Kidney (tissue), 14 donors: Measurements from ENCODE around the gene GPR137B. TPM values are rescaled to one million over a fixed set of nuclear protein-coding genes. Genes with fewer than 3 reads are reported as not detected.

ENCODE experiments used
- DNase-seq, 5 donors: peaks; one replicate each; pipeline ENCODE4 v3.0.0-alpha.2; 2013 to 2020
- FAIRE-seq: peaks from 2 replicates; lab custom pipeline; 2012; peaks lifted over from hg19 to GRCh38; lab: Jason Lieb, UNC
- H3K27ac ChIP-seq, 2 donors: one replicate each; pipeline ENCODE4 v1.7.0; 2013; ENCODE audit warnings: low read depth in 2 of 2, low read length in 2 of 2, inconsistent platforms in 1 of 2
- H3K27me3 ChIP-seq: one replicate; pipeline ENCODE4 v1.7.1; 2013; ENCODE audit warnings: low read length, inconsistent platforms; ENCODE audit not compliant: control insufficient read depth, insufficient read depth
- H3K36me3 ChIP-seq, 3 donors: one replicate each; pipeline versions ENCODE4 v1.7.0 to v1.7.1; 2013; ENCODE audit warnings: low read length in 3 of 3, control low read depth in 1 of 3, inconsistent platforms in 1 of 3; ENCODE audit not compliant: insufficient read depth in 3 of 3, control insufficient read depth in 2 of 3
- H3K4me1 ChIP-seq, 3 donors: one replicate each; pipeline versions ENCODE4 v1.7.0 to v1.7.1; 2013; ENCODE audit warnings: low read length in 3 of 3, inconsistent platforms in 1 of 3, low read depth in 1 of 3; ENCODE audit not compliant: control insufficient read depth in 2 of 3, insufficient read depth in 2 of 3
- H3K4me3 ChIP-seq, 3 donors: one replicate each; pipeline versions ENCODE4 v1.7.0 to v1.8.1; 2013; ENCODE audit warnings: low read length in 3 of 3, control low read depth in 1 of 3, inconsistent platforms in 1 of 3
- H3K9ac ChIP-seq, 3 donors: one replicate each; pipeline versions ENCODE4 v1.7.0 to v1.7.1; 2013; ENCODE audit warnings: low read length in 3 of 3, control low read depth in 1 of 3, inconsistent platforms in 1 of 3
- H3K9me3 ChIP-seq, 3 donors: one replicate each; pipeline versions ENCODE4 v1.7.0 to v1.7.1; 2013; ENCODE audit warnings: low read length in 3 of 3, control low read depth in 1 of 3, inconsistent platforms in 1 of 3; ENCODE audit not compliant: control insufficient read depth in 2 of 3, insufficient read depth in 1 of 3
- intact Hi-C: fragments of 100-400 bp; cut with DNase I; formaldehyde crosslinking; loops from one replicate; pipeline ENCODE4 v1.11.1; 2022
- polyA plus RNA-seq: library from polyadenylated mRNA; stranded (reverse); fragments of 350-450 nt; fragmentation: Illumina TruSeq; extraction: RNeasy Lipid Tissue Mini Kit (QIAGEN cat#74804); gene quantifications from one replicate; pipeline ENCODE4 v1.2.3, GENCODE V29; 2014; ENCODE audit warnings: low read depth, low replicate concordance; ENCODE audit not compliant: insufficient read depth
- total RNA-seq: library from RNA; stranded (reverse); fragmentation: NEBNext Ultra II Directional; extraction: Animal tissue kit (Norgen Biotek cat#: 25700); gene quantifications from one replicate; pipeline ENCODE4 v1.2.1, GENCODE V29; 2021
- TF ChIP-seq, protein P1 (sequence below): IDR thresholded peaks from 3 replicates; pipeline ENCODE4 v1.5.1; 2012; ENCODE audit warnings: mild to moderate bottlenecking, moderate library complexity, borderline replicate concordance; ENCODE audit not compliant: insufficient read depth; ENCODE audit errors: extremely low read depth
- donor health status: control.
- donor health status: control.
- donor health status: control.
- donor health status: control.
- donor health status: control.
- donor health status: DM: yes; HTN: yes; CAD: no.
- donor health status: Normal renal cell carcinoma (clear cell type).

Gene GPR137B
- total and polyA plus RNA-seq, 2 donors from 2014 or later: 22.2 to 31.4 TPM

DNA sequence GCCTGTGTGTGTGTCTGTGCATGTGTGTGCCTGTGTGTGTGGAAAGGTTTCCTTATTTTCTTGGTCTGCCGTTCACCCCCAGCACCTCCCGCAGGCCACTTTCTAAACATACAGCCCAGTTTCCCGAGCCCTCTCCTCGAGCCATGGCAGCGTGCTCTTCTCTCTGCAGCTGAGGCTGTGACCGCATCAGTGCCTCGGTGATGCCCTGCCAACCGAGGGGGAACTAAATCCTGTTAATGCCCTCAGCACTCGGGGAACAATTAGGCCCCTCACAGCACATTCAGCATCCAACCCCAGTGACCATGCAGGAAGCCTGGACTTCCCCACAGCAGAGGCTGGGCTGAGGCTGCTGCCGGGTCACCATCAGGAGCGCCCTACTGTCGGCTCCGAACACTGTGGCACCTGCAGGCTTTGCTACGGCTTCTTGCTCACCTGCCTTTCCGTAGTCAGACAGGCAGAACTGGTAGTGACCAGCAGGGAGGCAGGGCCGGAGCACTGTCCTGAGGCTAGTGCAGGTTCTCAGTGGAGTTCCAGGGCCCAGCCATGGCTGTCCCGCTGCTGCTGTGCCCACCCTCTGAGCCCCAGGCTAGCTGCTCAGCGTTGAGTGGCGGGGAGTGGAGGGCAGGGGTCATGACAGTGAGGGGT, 8.1 kb downstream of the GPR137B start:
- Histone ChIP-seq H3K27me3 (no peaks in the 10 kb centered on the region), H3K4me1 (peaks cover 3 to 34% (median 28%) of the 10 kb centered on the region in 3 donors), H3K36me3 (no peaks in the 10 kb centered on the region), H3K27ac (peak overlapping the region in 1 of 2 donors; percentile 38), H3K4me3 (peak overlapping the region in 1 of 3 donors; percentile 26), H3K9me3 (no peaks in the 10 kb centered on the region), H3K9ac (peak overlapping the region in 1 of 3 donors; percentile 31)
- FAIRE-seq (no peak), DNase-seq (peak in 4 of 5 donors; percentile 43 to 64 (median 53))
- intact Hi-C loops: no loop called here
- TF ChIP-seq, protein P1, sequence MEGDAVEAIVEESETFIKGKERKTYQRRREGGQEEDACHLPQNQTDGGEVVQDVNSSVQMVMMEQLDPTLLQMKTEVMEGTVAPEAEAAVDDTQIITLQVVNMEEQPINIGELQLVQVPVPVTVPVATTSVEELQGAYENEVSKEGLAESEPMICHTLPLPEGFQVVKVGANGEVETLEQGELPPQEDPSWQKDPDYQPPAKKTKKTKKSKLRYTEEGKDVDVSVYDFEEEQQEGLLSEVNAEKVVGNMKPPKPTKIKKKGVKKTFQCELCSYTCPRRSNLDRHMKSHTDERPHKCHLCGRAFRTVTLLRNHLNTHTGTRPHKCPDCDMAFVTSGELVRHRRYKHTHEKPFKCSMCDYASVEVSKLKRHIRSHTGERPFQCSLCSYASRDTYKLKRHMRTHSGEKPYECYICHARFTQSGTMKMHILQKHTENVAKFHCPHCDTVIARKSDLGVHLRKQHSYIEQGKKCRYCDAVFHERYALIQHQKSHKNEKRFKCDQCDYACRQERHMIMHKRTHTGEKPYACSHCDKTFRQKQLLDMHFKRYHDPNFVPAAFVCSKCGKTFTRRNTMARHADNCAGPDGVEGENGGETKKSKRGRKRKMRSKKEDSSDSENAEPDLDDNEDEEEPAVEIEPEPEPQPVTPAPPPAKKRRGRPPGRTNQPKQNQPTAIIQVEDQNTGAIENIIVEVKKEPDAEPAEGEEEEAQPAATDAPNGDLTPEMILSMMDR: no peak

DNA sequence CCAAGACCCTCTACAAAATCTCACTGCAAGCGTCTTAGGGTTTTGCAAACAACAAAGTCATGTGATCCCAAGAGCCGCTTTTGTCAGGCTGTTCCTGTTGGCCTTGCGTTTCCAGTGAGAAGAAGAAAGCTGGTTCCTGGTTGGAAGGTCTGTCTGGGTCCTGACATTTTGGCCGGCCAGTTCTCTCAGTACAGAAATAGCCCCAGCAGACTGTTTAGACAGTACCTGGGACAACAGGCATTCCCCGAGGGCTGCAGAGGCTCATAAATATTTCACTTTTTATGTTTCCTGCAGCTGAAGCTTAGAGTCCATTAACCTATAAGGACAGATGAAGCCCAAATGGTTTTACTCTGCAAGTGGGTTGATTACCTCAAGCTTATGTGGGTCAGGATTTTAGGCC, 8.6 kb downstream of the GPR137B start:
- Histone ChIP-seq H3K9me3 (no peaks in the 10 kb centered on the region), H3K4me3 (peak overlapping the region in 1 of 3 donors; percentile 26), H3K9ac (no peak overlapping the region), H3K27me3 (no peaks in the 10 kb centered on the region), H3K36me3 (no peaks in the 10 kb centered on the region), H3K27ac (peak overlapping the region in 1 of 2 donors; percentile 38), H3K4me1 (peaks cover 3 to 34% (median 28%) of the 10 kb centered on the region in 3 donors)
- no peak for FAIRE-seq
- DNase-seq: peak in 3 of 5 donors; percentile 58 to 84 (median 79)
- TF ChIP-seq, protein P1: no peak
- intact Hi-C loops: no loop called here

DNA sequence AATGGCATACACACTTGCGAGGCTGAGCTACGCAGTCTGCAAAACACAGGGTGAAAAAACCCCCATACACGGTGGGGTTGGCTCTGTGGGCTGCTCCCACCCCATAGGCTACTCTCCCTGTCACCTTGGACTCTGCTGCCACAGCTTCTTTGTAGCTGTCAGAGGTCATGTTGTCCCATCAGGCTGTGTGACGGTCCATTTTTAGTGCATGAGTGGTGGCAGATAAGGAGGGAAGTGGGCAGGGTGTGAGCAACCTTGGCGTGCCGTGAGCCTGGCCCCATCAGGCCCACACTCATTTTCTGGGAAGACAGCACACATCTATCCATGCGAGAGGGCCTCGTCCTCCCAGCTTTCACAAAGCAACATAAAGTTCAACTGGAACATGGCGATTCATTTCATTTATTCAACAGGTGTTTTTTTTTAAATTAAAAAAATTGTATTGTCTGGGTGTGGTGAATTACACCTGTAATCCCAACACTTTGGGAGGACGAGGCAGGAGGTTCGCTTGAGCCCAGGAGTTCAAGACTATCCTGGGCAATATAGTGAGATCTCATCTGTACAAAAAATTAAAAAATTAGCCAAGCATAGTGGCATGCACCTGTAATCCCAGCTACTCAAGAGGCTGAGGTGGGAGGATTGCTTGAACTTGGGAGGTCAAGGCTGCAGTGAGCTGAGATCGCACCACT, 9.5 kb downstream of the GPR137B start:
- Histone ChIP-seq H3K36me3 (no peaks in the 10 kb centered on the region), H3K9ac (no peak overlapping the region), H3K4me1 (peaks cover 3 to 32% (median 28%) of the 10 kb centered on the region in 3 donors), H3K27me3 (no peaks in the 10 kb centered on the region), H3K27ac (no peak overlapping the region), H3K9me3 (no peaks in the 10 kb centered on the region), H3K4me3 (no peak overlapping the region)
- no peak for DNase-seq
- TF ChIP-seq, protein P1: no peak
- FAIRE-seq: no peak
- intact Hi-C loops: no loop called here
